Medulla oblongata (tissue), 1 donor: ENCODE data around the gene ATP6V1B1.

Experiments
- DNase-seq: peaks from one replicate; pipeline ENCODE4 v3.0.0-alpha.2; 2015; ENCODE audit errors: extremely low spot score

Gene ATP6V1B1

GRCh38 chr2:70966681-70967080 lies 31.0 kb downstream of the ATP6V1B1 start:
- no peak for DNase-seq

- DNase-seq = no peak
Measured at GRCh38 chr2:70967189-70967588, 31.5 kb downstream of the ATP6V1B1 start.

GRCh38 chr2:70974592-70974991 lies 38.9 kb downstream of the ATP6V1B1 start:
- DNase-seq = no peak

- no peak for DNase-seq
Measured at GRCh38 chr2:70975237-70975636, 39.5 kb downstream of the ATP6V1B1 start.

GRCh38 chr2:70977605-70978205 lies 42.0 kb downstream of the ATP6V1B1 start:
- DNase-seq = no peak

- no peak for DNase-seq
Measured at GRCh38 chr2:70978341-70979179, 42.9 kb downstream of the ATP6V1B1 start, which contains the start of gene ANKRD53. TSS of gene ANKRD53 (plus strand) at chr2:70978630. CDS start at chr2:70978646, 16 bp downstream.

GRCh38 chr2:70979180-70979488 lies 43.4 kb downstream of the ATP6V1B1 start:
- DNase-seq = no peak

- DNase-seq = no peak
Measured at GRCh38 chr2:70979626-70980025, 43.9 kb downstream of the ATP6V1B1 start.

- DNase-seq = no peak
Measured at GRCh38 chr2:70981421-70981820, 45.7 kb downstream of the ATP6V1B1 start.

GRCh38 chr2:70981866-70982810 lies 46.4 kb downstream of the ATP6V1B1 start:
- no peak for DNase-seq

GRCh38 chr2:70982971-70983370 lies 47.3 kb downstream of the ATP6V1B1 start:
- no peak for DNase-seq

GRCh38 chr2:70983506-70984227 lies 48.0 kb downstream of the ATP6V1B1 start:
- no peak for DNase-seq

- no peak for DNase-seq
Measured at GRCh38 chr2:70984228-70984575, 48.5 kb downstream of the ATP6V1B1 start.

GRCh38 chr2:70984576-70985282 lies 49.0 kb downstream of the ATP6V1B1 start:
- no peak for DNase-seq

- no peak for DNase-seq
Measured at GRCh38 chr2:70985283-70985688, 49.6 kb downstream of the ATP6V1B1 start.

- DNase-seq = no peak
Measured at GRCh38 chr2:70985956-70986355, 50.3 kb downstream of the ATP6V1B1 start.

- DNase-seq = no peak
Measured at GRCh38 chr2:70986499-70987189, 50.9 kb downstream of the ATP6V1B1 start.

GRCh38 chr2:70987386-70987785 lies 51.7 kb downstream of the ATP6V1B1 start:
- DNase-seq = no peak

GRCh38 chr2:70988151-70988550 lies 52.5 kb downstream of the ATP6V1B1 start:
- DNase-seq = no peak
